Bronchial epithelial cell (primary cell): Measurements from ENCODE around the gene FSCN2. TPM values are rescaled to one million over a fixed set of nuclear protein-coding genes. Genes with fewer than 3 reads are reported as not detected.

ENCODE experiments used
- DNase-seq: peaks from one replicate; pipeline ENCODE4 v3.0.0-alpha.2; 2010; ENCODE audit warnings: low read depth
- FAIRE-seq: peaks from 2 replicates; lab custom pipeline; 2011; peaks lifted over from hg19 to GRCh38; lab: Jason Lieb, UNC
- H3K27me3 ChIP-seq: 2 replicates; pipeline ENCODE4 v1.5.1; 2011; ENCODE audit warnings: low read length; ENCODE audit not compliant: control insufficient read depth, insufficient read depth
- H3K36me3 ChIP-seq: 2 replicates; pipeline ENCODE4 v1.5.1; 2011; ENCODE audit warnings: low read length; ENCODE audit not compliant: control insufficient read depth, insufficient read depth
- H3K4me3 ChIP-seq: 2 replicates; pipeline ENCODE4 v1.5.1; 2011; ENCODE audit warnings: mild to moderate bottlenecking, low read depth, low read length, control low read depth
- CTCF ChIP-seq: IDR thresholded peaks from 2 replicates; pipeline ENCODE4 v1.5.1; 2011; ENCODE audit warnings: mild to moderate bottlenecking, moderate library complexity, low read length, control low read depth, inconsistent platforms; ENCODE audit not compliant: insufficient read depth, severe bottlenecking
- total RNA-seq: library from RNA; depleted of rRNA; stranded (reverse); fragments of >200 nt; gene quantifications from 2 replicates; pipeline ENCODE4 v1.2.1, GENCODE V29; 2014

Gene FSCN2
- total RNA-seq, 1 donor from 2014 or later, result 1.3 TPM

- DNase-seq (peak; percentile 67), FAIRE-seq (no peak)
- Histone ChIP-seq H3K4me3 (peak overlapping the region; percentile 77), H3K36me3 (peaks cover 22% of the 10 kb centered on the region), H3K27me3 (no peaks in the 10 kb centered on the region)
- TF ChIP-seq CTCF, result peak; percentile 35
Observed at GRCh38 chr17:81553018-81553615, 24.9 kb downstream of the FSCN2 start.

- no peaks in the 10 kb centered on the region for H3K27me3 ChIP-seq
- no peak for TF ChIP-seq CTCF
Observed at GRCh38 chr17:81553616-81554181, 25.5 kb downstream of the FSCN2 start.

GRCh38 chr17:81556175-81556691 lies 28.1 kb downstream of the FSCN2 start:
- Histone ChIP-seq H3K4me3 (no peak overlapping the region), H3K27me3 (no peaks in the 10 kb centered on the region), H3K36me3 (peaks cover 21% of the 10 kb centered on the region)
- FAIRE-seq, result no peak
- TF ChIP-seq CTCF, result no peak
- DNase-seq, result no peak

More at GRCh38 chr17:81553616-81554181, 25.5 kb downstream of the FSCN2 start:
- H3K36me3 ChIP-seq, result peaks cover 24% of the 10 kb centered on the region
- FAIRE-seq (no peak), DNase-seq (peak; percentile 89)
- H3K4me3 ChIP-seq, result no peak overlapping the region

- DNase-seq, result no peak
- Histone ChIP-seq H3K4me3 (no peak overlapping the region), H3K27me3 (no peaks in the 10 kb centered on the region), H3K36me3 (peaks cover 21% of the 10 kb centered on the region)
- no peak for FAIRE-seq
- no peak for TF ChIP-seq CTCF
Observed at GRCh38 chr17:81556863-81557262, 28.7 kb downstream of the FSCN2 start.

- no peak for FAIRE-seq
Observed at GRCh38 chr17:81557276-81558114, 29.3 kb downstream of the FSCN2 start.

More at GRCh38 chr17:81557276-81558114, 29.3 kb downstream of the FSCN2 start:
- no peak for TF ChIP-seq CTCF
- peaks cover 21% of the 10 kb centered on the region for H3K36me3 ChIP-seq
- no peaks in the 10 kb centered on the region for H3K27me3 ChIP-seq
- no peak overlapping the region for H3K4me3 ChIP-seq
- DNase-seq, result no peak
